ENCODE measurements around the gene TSKU. TPM values are rescaled to one million over a fixed set of nuclear protein-coding genes. Genes with fewer than 3 reads are reported as not detected.

The TSKU gene
- total and polyA plus RNA-seq, 9 of the 15 experiments (the other 6 are each of a cell fraction or from before 2014, with no cell fraction given): 0.60 to 11.9 (median 8.4) TPM

GRCh38 chr11:76740772-76741171 lies 42.4 kb upstream of the TSKU start:
- FAIRE-seq: peak; percentile 23
- Histone ChIP-seq H3K4me3 (no peak overlapping the region), H3K9me1 (ENCODE audit: control insufficient read depth, insufficient read depth, low read length) (no peaks in the 10 kb centered on the region), H2AFZ (ENCODE audit: low read depth, low read length) (peak overlapping the region; percentile 84), H3K4me2 (ENCODE audit: insufficient read depth, low read length) (peak overlapping the region; percentile 54; the same call in 1 of the 2 replicates), H3K27ac (ENCODE audit: extremely low read depth, low read depth, low read length) (peak overlapping the region; percentile 35; the same call in 2 of the 3 replicates), H3K9me3 (replicated peaks; ENCODE audit: control insufficient read depth, insufficient read depth, low read depth, low read length) (no peaks in the 10 kb centered on the region), H3K4me1 (replicated peaks in 1 of 2; ENCODE audit: control insufficient read depth in 2 of 2, insufficient read depth in 2 of 2, low read length in 2 of 2) (peaks cover 29 to 38% of the 10 kb centered on the region in 2 experiments), H4K20me1 (replicated peaks; ENCODE audit: control insufficient read depth, insufficient read depth, low read length) (no peaks in the 10 kb centered on the region), H3K9ac (ENCODE audit: insufficient read depth in 1 of 2, low read depth in 2 of 2, low read length in 2 of 2) (peak overlapping the region in 1 of 2 experiments; percentile 24; a peak in 1 of 4 replicates), H3K79me2 (ENCODE audit: control insufficient read depth, insufficient read depth, low read length) (no peaks in the 10 kb centered on the region), H3K27me3 (ENCODE audit: control insufficient read depth in 2 of 2, insufficient read depth in 2 of 2, low read length in 2 of 2) (no peaks in the 10 kb centered on the region), H3K36me3 (ENCODE audit: control insufficient read depth, insufficient read depth, low read length) (no peaks in the 10 kb centered on the region)
- no TSS peak for BruUV-seq (replicated peaks)
- in situ Hi-C loops (cut with MboI) (no loop called here), intact Hi-C loops (cut with micrococcal nuclease) (no loop called here)
- ChIA-PET POLR2A (interaction anchor here (0.7 to 1.0 kb wide), 3 partner anchors 8 to 314 kb away, joined by 3 read pairs; no protein-coding TSS in a partner anchor), CTCF (ENCODE audit: low intra/inter-chr PET ratio) (no interaction called here)
- 4% methylated on average over 5 of the region's 5 CpGs for WGBS (ENCODE audit: insufficient coverage, low coverage, missing lambda C conversion rate)
- DNase-seq (ENCODE audit: extremely low read depth in 1 of 4, low spot score in 3 of 4): peak in 1 of 4 experiments; percentile 33
- ATAC-seq: peak; percentile 13; the same call in 1 of the 3 replicates
- TF ChIP-seq ZNF239 (CRISPR knock-in tag; IDR thresholded peaks at IDR 0.05) (no peak), FOXP4 (CRISPR knock-in tag; IDR thresholded peaks at IDR 0.05; ENCODE audit: borderline replicate concordance) (no peak), ZNF282 (CRISPR knock-in tag; IDR thresholded peaks at IDR 0.05) (no peak), MAFF (IDR thresholded peaks at IDR 0.05; ENCODE audit: low read length) (peak; percentile 52; the same call in 1 of the 2 replicates), HLTF (IDR thresholded peaks at IDR 0.05) (no peak), NFE2 (IDR thresholded peaks at IDR 0.05; ENCODE audit: low read depth) (peak; percentile 73), E4F1 (CRISPR knock-in tag; IDR thresholded peaks at IDR 0.05; ENCODE audit: borderline replicate concordance) (no peak), RNF2 (IDR thresholded peaks at IDR 0.05) (no peak), C11orf30 (IDR thresholded peaks at IDR 0.05; ENCODE audit: low read depth) (peak; percentile 86), SMARCC2 (IDR thresholded peaks at IDR 0.05; ENCODE audit: low read depth) (no peak), GABPA (tag; conservative IDR thresholded peaks at IDR 0.05; ENCODE audit: low read depth) (peak; percentile 44; the same call in 1 of the 2 replicates), TBL1XR1 (IDR thresholded peaks at IDR 0.05; ENCODE audit: low read length in 2 of 2) (0 out of 4 replicates have a peak, but pooled peaks of 1 of the 2 experiments have one; percentile 25), ZNF395 (CRISPR knock-in tag; IDR thresholded peaks at IDR 0.05) (0 out of 2 replicates have a peak, but pooled peaks have one; percentile 50), SMAD4 (CRISPR knock-in tag; conservative IDR thresholded peaks at IDR 0.05) (peak; percentile 80; the same call in 1 of the 2 replicates), L3MBTL2 (IDR thresholded peaks at IDR 0.05) (peak; percentile 77), ZNF133 (CRISPR knock-in tag; IDR thresholded peaks at IDR 0.05) (no peak), SREBF1 (IDR thresholded peaks at IDR 0.05; ENCODE audit: borderline replicate concordance, low read depth, low read length) (no peak), DPF2 (IDR thresholded peaks at IDR 0.05) (0 out of 2 replicates have a peak, but pooled peaks have one; percentile 65), RCOR1 (IDR thresholded peaks at IDR 0.05; ENCODE audit: borderline replicate concordance in 1 of 2, low read depth in 2 of 2, low read length in 2 of 2) (peak in 1 of 2 experiments; percentile 21; a peak in 1 of 4 replicates)

Measured in K562 (cell line).